ENCODE data around the gene CLUH.

- TF ChIP-seq CTCF (IDR thresholded peaks at IDR 0.05) = no peak
- TF ChIP-seq POLR2A (IDR thresholded peaks at IDR 0.05) = no peak
- no peak for TF ChIP-seq POLR2AphosphoS5 (IDR thresholded peaks at IDR 0.05)
Measured at GRCh38 chr17:2758870-2759269, 47.3 kb upstream of the CLUH start.

All from prostate gland (tissue), 2 donors.